ENCODE results near the gene GCNT2. TPM values are rescaled to one million over a fixed set of nuclear protein-coding genes. Genes with fewer than 3 reads are reported as not detected.

Gene GCNT2
- total RNA-seq, 4 donors from 2014 or later = 12.4 to 92.5 (median 77.0) TPM

GRCh38 chr6:10510592-10511367, 10.4 kb upstream of the GCNT2 start:
- TF ChIP-seq POLR2A (IDR thresholded peaks at IDR 0.05) = no peak
- peak; percentile 8 to 73 (median 70) for TF ChIP-seq CTCF (IDR thresholded peaks at IDR 0.05)
- Histone ChIP-seq H3K9me3 (no peaks in the 10 kb centered on the region), H3K4me3 (peak overlapping the region in 3 of 4 donors; percentile 1 to 9 (median 9))

GRCh38 chr6:10511477-10511876, 9.7 kb upstream of the GCNT2 start:
- no peaks in the 10 kb centered on the region for H3K36me3 ChIP-seq
- H3K27ac ChIP-seq = peak overlapping the region in 1 of 4 donors; percentile 1
- H3K27me3 ChIP-seq = no peaks in the 10 kb centered on the region
- H3K9me3 ChIP-seq = no peaks in the 10 kb centered on the region
- H3K4me3 ChIP-seq = no peak overlapping the region
- no peaks in the 10 kb centered on the region for H3K4me1 ChIP-seq
- no peak for DNase-seq
- TF ChIP-seq CTCF (IDR thresholded peaks at IDR 0.05) = no peak
- no peak for TF ChIP-seq POLR2A (IDR thresholded peaks at IDR 0.05)

More at GRCh38 chr6:10510592-10511367, 10.4 kb upstream of the GCNT2 start:
- Histone ChIP-seq H3K36me3 (no peaks in the 10 kb centered on the region), H3K27me3 (no peaks in the 10 kb centered on the region), H3K4me1 (no peaks in the 10 kb centered on the region), H3K27ac (peak overlapping the region in 1 of 4 donors; percentile 1)
- DNase-seq = peak; percentile 47 to 82 (median 75)

- Histone ChIP-seq H3K27ac (no peak overlapping the region), H3K27me3 (no peaks in the 10 kb centered on the region), H3K9me3 (no peaks in the 10 kb centered on the region), H3K4me3 (no peak overlapping the region), H3K4me1 (no peaks in the 10 kb centered on the region), H3K36me3 (no peaks in the 10 kb centered on the region)
- DNase-seq = no peak
- TF ChIP-seq CTCF (IDR thresholded peaks at IDR 0.05) (no peak), POLR2A (IDR thresholded peaks at IDR 0.05) (no peak)
These were observed 7.6 kb upstream of the GCNT2 start for GRCh38 chr6:10513544-10513943.

- no peak for TF ChIP-seq POLR2A (IDR thresholded peaks at IDR 0.05)
- no peak for TF ChIP-seq CTCF (IDR thresholded peaks at IDR 0.05)
- Histone ChIP-seq H3K9me3 (no peaks in the 10 kb centered on the region), H3K4me3 (no peak overlapping the region), H3K27ac (no peak overlapping the region), H3K4me1 (no peaks in the 10 kb centered on the region), H3K36me3 (no peaks in the 10 kb centered on the region), H3K27me3 (no peaks in the 10 kb centered on the region)
- no peak for DNase-seq
These were observed 6.9 kb upstream of the GCNT2 start for GRCh38 chr6:10514049-10514780.

GRCh38 chr6:10516953-10517352, 4.2 kb upstream of the GCNT2 start:
- Histone ChIP-seq H3K27me3 (no peaks in the 10 kb centered on the region), H3K4me1 (no peaks in the 10 kb centered on the region)
- DNase-seq = no peak

More at GRCh38 chr6:10516953-10517352, 4.2 kb upstream of the GCNT2 start:
- Histone ChIP-seq H3K9me3 (no peaks in the 10 kb centered on the region), H3K4me3 (no peak overlapping the region), H3K27ac (no peak overlapping the region), H3K36me3 (no peaks in the 10 kb centered on the region)
- no peak for TF ChIP-seq POLR2A (IDR thresholded peaks at IDR 0.05)
- no peak for TF ChIP-seq CTCF (IDR thresholded peaks at IDR 0.05)

Data from Peyer's patch (tissue), 4 donors.